Measurements from ENCODE around the gene ACTN1.

Gene ACTN1

GRCh38 chr14:68884031-68885030, 94.8 kb downstream of the ACTN1 start:
- no peak for DNase-seq

GRCh38 chr14:68882235-68882634, 96.9 kb downstream of the ACTN1 start:
- DNase-seq, result no peak

GRCh38 chr14:68881396-68881795, 97.7 kb downstream of the ACTN1 start:
- DNase-seq, result no peak

- no peak for DNase-seq
Measured at GRCh38 chr14:68880581-68881105, 98.5 kb downstream of the ACTN1 start.

GRCh38 chr14:68879841-68880575, 99.1 kb downstream of the ACTN1 start:
- no peak for DNase-seq

GRCh38 chr14:68879321-68879781, 99.8 kb downstream of the ACTN1 start:
- DNase-seq, result no peak

GRCh38 chr14:68878908-68879307, 100.2 kb downstream of the ACTN1 start:
- DNase-seq, result no peak

- DNase-seq, result no peak
Measured at GRCh38 chr14:68877993-68878575, 101.0 kb downstream of the ACTN1 start.

GRCh38 chr14:68876976-68877375, 102.1 kb downstream of the ACTN1 start:
- no peak for DNase-seq

- no peak for DNase-seq
Measured at GRCh38 chr14:68874746-68875155, 104.4 kb downstream of the ACTN1 start.

GRCh38 chr14:68873376-68873775, 105.7 kb downstream of the ACTN1 start:
- no peak for DNase-seq

- DNase-seq, result no peak
Measured at GRCh38 chr14:68871392-68871791, 107.7 kb downstream of the ACTN1 start.

GRCh38 chr14:68866991-68867533, 112.0 kb downstream of the ACTN1 start:
- DNase-seq, result no peak

GRCh38 chr14:68865542-68865941, 113.6 kb downstream of the ACTN1 start:
- no peak for DNase-seq

- no peak for DNase-seq
Measured at GRCh38 chr14:68864361-68864750, 114.7 kb downstream of the ACTN1 start.

GRCh38 chr14:68863610-68864360, 115.3 kb downstream of the ACTN1 start:
- no peak for DNase-seq

- DNase-seq, result peak; percentile 86
Measured at GRCh38 chr14:68862954-68863594, 116.0 kb downstream of the ACTN1 start.

- DNase-seq, result peak; percentile 13
Measured at GRCh38 chr14:68860771-68861170, 118.3 kb downstream of the ACTN1 start.

- DNase-seq, result no peak
Measured at GRCh38 chr14:68857516-68858070, 121.5 kb downstream of the ACTN1 start.

- DNase-seq, result no peak
Measured at GRCh38 chr14:68856572-68856971, 122.5 kb downstream of the ACTN1 start.

- no peak for DNase-seq
Measured at GRCh38 chr14:68854421-68854820, 124.7 kb downstream of the ACTN1 start.
